ENCODE results near the gene MARCHF5. TPM values are rescaled to one million over a fixed set of nuclear protein-coding genes. Genes with fewer than 3 reads are reported as not detected.
A peak's percentile ranks its signal among the peaks of the same experiment; 100 is the strongest.
"Not testable (repeated sequence)": the region's sequence is repeated elsewhere in the genome, so short reads cannot be mapped to it uniquely, and the experiment has no call there.

Gene MARCHF5
- total RNA-seq, 2 donors from 2014 or later = 11.2 to 19.4 TPM

- peaks cover 0 to 2% of the 10 kb centered on the region in 2 donors for H3K36me3 ChIP-seq (replicated peaks in 1 of 2; ENCODE audit: insufficient read depth in 1 of 2, low read depth in 2 of 2)
- H3K4me3 ChIP-seq = no peak overlapping the region
- TF ChIP-seq, protein P1, sequence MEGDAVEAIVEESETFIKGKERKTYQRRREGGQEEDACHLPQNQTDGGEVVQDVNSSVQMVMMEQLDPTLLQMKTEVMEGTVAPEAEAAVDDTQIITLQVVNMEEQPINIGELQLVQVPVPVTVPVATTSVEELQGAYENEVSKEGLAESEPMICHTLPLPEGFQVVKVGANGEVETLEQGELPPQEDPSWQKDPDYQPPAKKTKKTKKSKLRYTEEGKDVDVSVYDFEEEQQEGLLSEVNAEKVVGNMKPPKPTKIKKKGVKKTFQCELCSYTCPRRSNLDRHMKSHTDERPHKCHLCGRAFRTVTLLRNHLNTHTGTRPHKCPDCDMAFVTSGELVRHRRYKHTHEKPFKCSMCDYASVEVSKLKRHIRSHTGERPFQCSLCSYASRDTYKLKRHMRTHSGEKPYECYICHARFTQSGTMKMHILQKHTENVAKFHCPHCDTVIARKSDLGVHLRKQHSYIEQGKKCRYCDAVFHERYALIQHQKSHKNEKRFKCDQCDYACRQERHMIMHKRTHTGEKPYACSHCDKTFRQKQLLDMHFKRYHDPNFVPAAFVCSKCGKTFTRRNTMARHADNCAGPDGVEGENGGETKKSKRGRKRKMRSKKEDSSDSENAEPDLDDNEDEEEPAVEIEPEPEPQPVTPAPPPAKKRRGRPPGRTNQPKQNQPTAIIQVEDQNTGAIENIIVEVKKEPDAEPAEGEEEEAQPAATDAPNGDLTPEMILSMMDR (IDR thresholded peaks at IDR 0.05) = no peak
- no peak for TF ChIP-seq POLR2A (IDR thresholded peaks at IDR 0.05)
- no peaks in the 10 kb centered on the region for H3K4me1 ChIP-seq
- DNase-seq (no peak), ATAC-seq (no peak)
- intact Hi-C loops (cut with DNase I) = no loop called here
- WGBS, 2 donors = 97 to 100% methylated on average over 2 of the region's 2 CpGs
- no peaks in the 10 kb centered on the region for H3K27me3 ChIP-seq
- no peak overlapping the region for H3K27ac ChIP-seq
- H3K9me3 ChIP-seq = no peaks in the 10 kb centered on the region
These were observed 25.6 kb downstream of the MARCHF5 start for GRCh38 chr10:92316610-92317009.

DNA sequence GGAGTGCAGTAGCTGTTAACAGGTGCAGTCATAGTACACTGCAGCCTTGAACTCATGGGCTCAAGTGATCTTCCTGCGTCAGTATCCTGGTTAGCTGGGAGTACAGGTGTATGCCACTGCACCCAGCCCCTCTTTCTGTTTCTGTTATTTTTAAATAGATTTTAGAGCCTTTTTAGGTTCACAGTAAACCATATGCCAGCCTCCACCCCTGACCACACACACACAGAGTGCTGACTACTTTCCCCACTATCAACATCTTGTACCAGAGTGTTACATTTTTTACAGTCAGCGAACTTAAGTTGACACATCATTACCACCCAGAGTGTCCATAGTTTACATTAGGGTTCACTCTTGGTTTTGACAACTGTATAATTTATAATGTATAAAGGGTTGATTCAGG is 32.1 kb downstream of the MARCHF5 start:
- Histone ChIP-seq H3K4me3 (no peak overlapping the region), H3K27me3 (no peaks in the 10 kb centered on the region), H3K36me3 (replicated peaks in 1 of 2; ENCODE audit: insufficient read depth in 1 of 2, low read depth in 2 of 2) (no peaks in the 10 kb centered on the region), H3K4me1 (peaks cover 12% of the 10 kb centered on the region), H3K9me3 (no peaks in the 10 kb centered on the region), H3K27ac (no peak overlapping the region)
- TF ChIP-seq POLR2A (IDR thresholded peaks at IDR 0.05) = no peak
- TF ChIP-seq, protein P1 (IDR thresholded peaks at IDR 0.05) = no peak
- ATAC-seq (no peak), DNase-seq (no peak)
- 91 to 92% methylated on average over 2 of the region's 2 CpGs for WGBS, 2 donors
- intact Hi-C loops (cut with DNase I) = no loop called here

DNA sequence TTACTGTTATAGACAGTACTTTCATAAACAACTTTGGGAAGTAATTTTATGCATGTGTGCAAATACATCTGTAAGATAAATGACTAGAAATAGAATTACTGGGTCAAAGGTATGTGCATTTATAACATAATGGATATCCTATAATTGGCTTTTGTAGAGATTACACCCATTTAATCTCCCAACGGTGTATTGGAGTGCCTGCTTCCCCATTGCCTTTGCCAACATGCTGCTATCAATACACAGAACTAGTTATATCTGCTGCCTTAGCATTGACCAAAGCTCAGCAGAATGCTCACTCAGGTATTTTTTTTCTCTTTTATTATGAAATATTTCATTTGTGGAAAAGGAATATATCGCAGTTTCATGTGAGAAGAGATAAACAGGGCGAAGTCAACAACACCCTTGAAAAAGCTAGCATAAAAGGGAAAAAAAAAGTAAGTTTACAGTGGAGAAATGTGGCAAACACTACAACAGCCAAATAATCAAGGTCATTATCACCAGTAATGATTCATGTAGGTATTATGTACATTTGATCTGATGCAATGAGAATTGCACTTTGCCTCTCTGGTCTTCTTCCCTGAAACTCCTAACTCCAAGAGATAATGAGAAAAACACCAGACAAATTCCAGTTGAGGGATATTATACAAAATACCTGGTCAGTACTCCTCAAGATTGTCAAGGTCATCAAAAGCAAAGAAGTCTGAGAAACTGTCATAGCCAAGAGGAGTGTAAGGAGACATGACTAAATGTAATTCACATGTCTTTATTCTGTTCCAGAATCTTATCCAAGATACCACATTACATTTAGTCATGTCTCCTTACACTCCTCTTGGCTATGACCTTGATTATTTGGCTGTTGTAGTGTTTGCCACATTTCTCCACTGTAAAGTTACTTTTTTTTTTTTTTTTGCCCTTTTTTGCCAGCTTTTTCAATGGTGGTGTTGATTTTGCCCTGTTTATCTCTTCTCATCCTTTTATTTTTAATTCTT is 36.8 kb downstream of the MARCHF5 start:
- no peaks in the 10 kb centered on the region for H3K36me3 ChIP-seq (replicated peaks in 1 of 2; ENCODE audit: insufficient read depth in 1 of 2, low read depth in 2 of 2)
- H3K4me1 ChIP-seq = peaks cover 22% of the 10 kb centered on the region
- DNase-seq (no peak), ATAC-seq (no peak)
- no peak overlapping the region for H3K4me3 ChIP-seq
- WGBS, 2 donors = 31 to 49% methylated on average over 3 of the region's 3 CpGs
- intact Hi-C loops (cut with DNase I) = no loop called here
- no peaks in the 10 kb centered on the region for H3K27me3 ChIP-seq
- H3K9me3 ChIP-seq = no peaks in the 10 kb centered on the region
- no peak for TF ChIP-seq POLR2A (IDR thresholded peaks at IDR 0.05)
- TF ChIP-seq, protein P1 (IDR thresholded peaks at IDR 0.05) = no peak
- peak overlapping the region in 1 of 4 donors; percentile 42 for H3K27ac ChIP-seq

DNA sequence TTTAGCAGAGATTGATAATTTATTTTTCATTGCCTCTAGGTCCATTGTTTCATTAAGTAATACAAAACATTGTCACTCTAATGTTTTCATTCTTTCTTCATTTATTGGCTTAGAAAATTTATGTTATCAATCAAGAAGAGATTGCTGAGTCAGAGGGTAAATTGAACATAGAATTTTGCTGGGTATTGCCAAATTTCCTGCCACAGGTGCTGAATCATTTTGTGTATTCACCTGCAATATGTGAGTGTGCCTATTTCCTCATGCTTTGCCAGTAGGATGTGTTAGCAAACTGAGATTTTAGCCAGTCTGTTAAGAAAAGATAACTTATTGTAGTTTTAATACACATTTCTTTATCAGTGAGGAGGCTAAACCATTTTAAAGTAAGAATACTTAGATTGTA is 38.0 kb downstream of the MARCHF5 start:
- Histone ChIP-seq H3K27ac (no peak overlapping the region), H3K4me1 (peaks cover 22% of the 10 kb centered on the region), H3K4me3 (no peak overlapping the region), H3K36me3 (replicated peaks in 1 of 2; ENCODE audit: insufficient read depth in 1 of 2, low read depth in 2 of 2) (no peaks in the 10 kb centered on the region), H3K9me3 (no peaks in the 10 kb centered on the region), H3K27me3 (no peaks in the 10 kb centered on the region)
- ATAC-seq (peak; percentile 52), DNase-seq (peak in 2 of 4 donors; percentile 8 to 20)
- intact Hi-C loops (cut with DNase I) = no loop called here
- no peak for TF ChIP-seq POLR2A (IDR thresholded peaks at IDR 0.05)
- TF ChIP-seq, protein P1 (IDR thresholded peaks at IDR 0.05) = no peak

DNA sequence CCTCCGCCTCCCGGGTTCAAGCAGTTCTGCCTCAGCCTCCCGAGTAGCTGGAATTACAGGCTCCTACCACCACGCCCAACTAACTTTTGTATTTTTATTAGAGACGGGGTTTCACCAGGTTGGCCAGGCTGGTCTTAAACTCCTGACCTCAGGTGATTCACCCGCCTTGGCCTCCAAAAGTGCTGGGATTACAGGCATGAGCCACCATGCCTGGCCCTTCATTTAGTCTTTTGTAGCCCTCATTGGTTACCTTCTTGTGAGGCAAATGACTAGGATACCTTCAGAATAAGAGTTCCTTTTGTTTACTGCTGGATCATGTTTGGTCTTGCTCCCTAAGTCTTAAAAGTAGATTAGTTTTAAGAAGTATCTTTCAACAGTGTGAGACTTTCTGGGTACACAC is 39.0 kb downstream of the MARCHF5 start:
- 94 to 98% methylated on average over 6 of the region's 6 CpGs for WGBS, 2 donors

More for the DNA sequence above, 39.0 kb downstream of the MARCHF5 start:
- H3K4me1 ChIP-seq = peaks cover 22% of the 10 kb centered on the region
- H3K27me3 ChIP-seq; H3K27ac ChIP-seq; intact Hi-C loops (cut with DNase I); H3K4me3 ChIP-seq; ATAC-seq; H3K9me3 ChIP-seq; DNase-seq; H3K36me3 ChIP-seq (replicated peaks in 1 of 2; ENCODE audit: insufficient read depth in 1 of 2, low read depth in 2 of 2): not testable (repeated sequence)

Data from body of pancreas (tissue), 4 donors.